ENCODE measurements around the gene NELL1. TPM values are rescaled to one million over a fixed set of nuclear protein-coding genes. Genes with fewer than 3 reads are reported as not detected.

NELL1 gene
- total RNA-seq, 4 donors from 2014 or later = not detected

DNA sequence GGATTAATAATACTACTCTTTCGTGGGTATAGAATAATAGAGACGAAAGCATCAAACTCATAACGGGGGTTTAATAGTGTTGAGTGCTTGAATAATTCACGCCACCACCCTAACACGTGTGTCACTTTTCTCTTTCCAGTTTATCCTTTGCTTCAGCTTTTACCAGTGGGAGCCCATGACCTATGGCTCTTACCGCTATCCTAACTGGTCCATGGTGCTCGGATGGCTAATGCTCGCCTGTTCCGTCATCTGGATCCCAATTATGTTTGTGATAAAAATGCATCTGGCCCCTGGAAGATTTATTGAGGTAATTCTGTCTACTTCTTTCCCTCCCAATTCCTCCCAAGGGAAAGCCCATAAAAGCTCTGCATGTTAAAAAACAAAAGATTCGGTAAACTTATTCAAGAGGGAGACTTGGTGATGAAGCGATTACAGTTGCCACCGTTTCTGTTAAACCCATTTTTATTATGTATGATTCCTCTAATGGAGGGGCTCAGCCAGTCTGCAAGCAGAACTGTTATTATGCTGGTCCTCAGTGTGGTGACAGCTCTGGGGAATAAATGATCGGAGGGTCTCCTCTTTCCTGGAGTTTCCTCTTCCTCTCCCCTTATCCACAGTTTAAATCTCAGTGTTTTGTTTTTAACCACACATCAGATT lies 17.1 kb upstream of the NELL1 start:
- no peaks in the 10 kb centered on the region for H3K27me3 ChIP-seq
- intact Hi-C loops (cut with DNase I) = no loop called here
- no peak for TF ChIP-seq POLR2A (IDR thresholded peaks at IDR 0.05)
- TF ChIP-seq, protein P1, sequence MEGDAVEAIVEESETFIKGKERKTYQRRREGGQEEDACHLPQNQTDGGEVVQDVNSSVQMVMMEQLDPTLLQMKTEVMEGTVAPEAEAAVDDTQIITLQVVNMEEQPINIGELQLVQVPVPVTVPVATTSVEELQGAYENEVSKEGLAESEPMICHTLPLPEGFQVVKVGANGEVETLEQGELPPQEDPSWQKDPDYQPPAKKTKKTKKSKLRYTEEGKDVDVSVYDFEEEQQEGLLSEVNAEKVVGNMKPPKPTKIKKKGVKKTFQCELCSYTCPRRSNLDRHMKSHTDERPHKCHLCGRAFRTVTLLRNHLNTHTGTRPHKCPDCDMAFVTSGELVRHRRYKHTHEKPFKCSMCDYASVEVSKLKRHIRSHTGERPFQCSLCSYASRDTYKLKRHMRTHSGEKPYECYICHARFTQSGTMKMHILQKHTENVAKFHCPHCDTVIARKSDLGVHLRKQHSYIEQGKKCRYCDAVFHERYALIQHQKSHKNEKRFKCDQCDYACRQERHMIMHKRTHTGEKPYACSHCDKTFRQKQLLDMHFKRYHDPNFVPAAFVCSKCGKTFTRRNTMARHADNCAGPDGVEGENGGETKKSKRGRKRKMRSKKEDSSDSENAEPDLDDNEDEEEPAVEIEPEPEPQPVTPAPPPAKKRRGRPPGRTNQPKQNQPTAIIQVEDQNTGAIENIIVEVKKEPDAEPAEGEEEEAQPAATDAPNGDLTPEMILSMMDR (IDR thresholded peaks at IDR 0.05) = no peak

DNA sequence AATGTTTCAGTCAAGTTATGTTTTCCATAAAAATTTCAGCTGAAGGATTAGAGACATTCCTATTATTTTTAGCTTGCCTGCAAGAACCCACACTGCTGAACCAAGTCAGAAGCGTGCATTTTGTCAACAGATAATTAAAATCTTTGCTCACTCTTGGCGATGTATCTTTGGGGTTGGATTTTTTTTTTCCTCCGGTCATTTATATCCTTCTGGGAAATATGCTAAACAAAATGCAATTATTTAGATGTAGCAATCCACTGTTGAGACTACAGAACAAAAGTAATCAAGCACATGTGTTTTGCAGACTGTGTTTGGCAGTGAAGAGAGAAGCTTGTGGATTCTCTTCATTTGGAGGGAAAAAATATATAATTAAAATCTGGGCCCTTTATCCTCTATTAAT lies 15.3 kb upstream of the NELL1 start:
- no peak for TF ChIP-seq POLR2A (IDR thresholded peaks at IDR 0.05)
- TF ChIP-seq, protein P1 (IDR thresholded peaks at IDR 0.05) = no peak
- Histone ChIP-seq H3K27ac (no peak overlapping the region), H3K27me3 (no peaks in the 10 kb centered on the region), H3K36me3 (no peaks in the 10 kb centered on the region), H3K4me1 (no peaks in the 10 kb centered on the region), H3K4me3 (replicated peaks in 1 of 3) (no peak overlapping the region), H3K9me3 (no peaks in the 10 kb centered on the region)
- DNase-seq = no peak
- WGBS, 2 donors = 77 to 79% methylated on average over 3 of the region's 3 CpGs
- intact Hi-C loops (cut with DNase I) = no loop called here

More for the DNA sequence above, 17.1 kb upstream of the NELL1 start:
- Histone ChIP-seq H3K27ac (no peak overlapping the region), H3K36me3 (no peaks in the 10 kb centered on the region), H3K4me1 (no peaks in the 10 kb centered on the region), H3K4me3 (replicated peaks in 1 of 3) (no peak overlapping the region), H3K9me3 (no peaks in the 10 kb centered on the region)
- 82 to 86% methylated on average over 13 of the region's 13 CpGs for WGBS, 2 donors
- DNase-seq = no peak

GRCh38 chr11:20656901-20657300 lies 12.5 kb upstream of the NELL1 start:
- Histone ChIP-seq H3K4me1 (no peaks in the 10 kb centered on the region), H3K36me3 (no peaks in the 10 kb centered on the region), H3K9me3 (no peaks in the 10 kb centered on the region), H3K27ac (no peak overlapping the region), H3K4me3 (replicated peaks in 1 of 3) (no peak overlapping the region), H3K27me3 (no peaks in the 10 kb centered on the region)
- DNase-seq = no peak
- WGBS, 2 donors = 73 to 81% methylated on average over 4 of the region's 4 CpGs
- TF ChIP-seq POLR2A (IDR thresholded peaks at IDR 0.05) = no peak
- TF ChIP-seq, protein P1 (IDR thresholded peaks at IDR 0.05) = no peak
- intact Hi-C loops (cut with DNase I) = no loop called here

GRCh38 chr11:20658135-20658534 lies 11.3 kb upstream of the NELL1 start:
- H3K27ac ChIP-seq = no peak overlapping the region
- 47 to 53% methylated on average over 1 of the region's 1 CpG for WGBS, 2 donors
- H3K27me3 ChIP-seq = no peaks in the 10 kb centered on the region
- DNase-seq = no peak
- intact Hi-C loops (cut with DNase I) = no loop called here
- no peaks in the 10 kb centered on the region for H3K9me3 ChIP-seq
- TF ChIP-seq, protein P1 (IDR thresholded peaks at IDR 0.05) = no peak
- no peak for TF ChIP-seq POLR2A (IDR thresholded peaks at IDR 0.05)
- no peaks in the 10 kb centered on the region for H3K4me1 ChIP-seq
- H3K36me3 ChIP-seq = no peaks in the 10 kb centered on the region
- no peak overlapping the region for H3K4me3 ChIP-seq (replicated peaks in 1 of 3)

DNA sequence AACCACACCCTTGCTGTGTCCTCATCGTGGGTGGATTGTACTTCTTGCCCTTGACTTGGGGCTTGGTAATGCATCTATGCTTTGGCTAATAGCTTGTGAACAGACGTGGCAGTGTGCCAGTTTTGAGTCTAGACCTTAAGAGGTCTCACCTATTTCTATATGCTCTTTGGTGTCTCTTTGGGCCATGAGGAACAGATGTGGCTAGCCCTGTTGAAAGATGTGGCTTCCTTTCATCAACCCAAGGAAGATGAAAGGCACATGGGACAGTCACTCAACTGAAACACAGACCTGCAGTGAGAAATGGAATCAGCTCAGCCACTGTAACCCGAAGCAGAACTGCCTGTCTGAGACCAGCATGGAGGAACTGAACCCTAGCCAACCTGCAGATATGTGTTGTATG lies 7.9 kb upstream of the NELL1 start:
- 67 to 72% methylated on average over 3 of the region's 3 CpGs for WGBS, 2 donors
- no peak for DNase-seq
- Histone ChIP-seq H3K4me3 (replicated peaks in 1 of 3) (no peak overlapping the region), H3K4me1 (no peaks in the 10 kb centered on the region), H3K27ac (no peak overlapping the region), H3K27me3 (no peaks in the 10 kb centered on the region), H3K36me3 (no peaks in the 10 kb centered on the region), H3K9me3 (no peaks in the 10 kb centered on the region)
- TF ChIP-seq POLR2A (IDR thresholded peaks at IDR 0.05) = no peak
- TF ChIP-seq, protein P1 (IDR thresholded peaks at IDR 0.05) = no peak
- intact Hi-C loops (cut with DNase I) = no loop called here
